Measurements from ENCODE around the gene IAH1. TPM values are rescaled to one million over a fixed set of nuclear protein-coding genes. Genes with fewer than 3 reads are reported as not detected.
A peak's percentile ranks its signal among the peaks of the same experiment; 100 is the strongest.

IAH1 gene
- total and polyA plus RNA-seq, 2 experiments from 2014 or later, result 12.7 to 33.7 TPM

- Mint-ChIP-seq H3K4me1 (no peaks in the 10 kb centered on the region), H3K36me3 (ENCODE audit: low read depth) (peaks cover 50% of the 10 kb centered on the region), H3K27me3 (ENCODE audit: insufficient read depth, low read depth, poor library complexity) (no peaks in the 10 kb centered on the region), H3K4me3 (no peak overlapping the region), H3K27ac (no peak overlapping the region), H3K9me3 (no peaks in the 10 kb centered on the region)
- H3K4me3 ChIP-seq, result no peak overlapping the region
- no peaks in the 10 kb centered on the region for H3K27me3 ChIP-seq (ENCODE audit: insufficient read depth)
- no peaks in the 10 kb centered on the region for H3K4me1 ChIP-seq (ENCODE audit: insufficient read depth)
- peaks cover 5% of the 10 kb centered on the region; the same call in 1 of the 2 replicates for H4K20me1 ChIP-seq (replicated peaks; ENCODE audit: insufficient read depth)
- no peaks in the 10 kb centered on the region for H3K9me2 ChIP-seq (ENCODE audit: insufficient read depth)
- TF ChIP-seq EZH2phosphoT487 (IDR thresholded peaks at IDR 0.05; ENCODE audit: unreplicated experiment), result no peak
- TF ChIP-seq ZNF331 (CRISPR knock-in tag; IDR thresholded peaks at IDR 0.05; ENCODE audit: low read depth), result no peak
- no peak for TF ChIP-seq STAT1 (IDR thresholded peaks at IDR 0.05; ENCODE audit: unreplicated experiment)
- TF ChIP-seq ETS1 (IDR thresholded peaks at IDR 0.05), result no peak
- TF ChIP-seq ZNF114 (CRISPR knock-in tag; IDR thresholded peaks at IDR 0.05), result no peak
- no peak for TF ChIP-seq CTCF (conservative IDR thresholded peaks at IDR 0.05; ENCODE audit: low read depth in 2 of 2)
- no peak for TF ChIP-seq ZNF462 (CRISPR knock-in tag; IDR thresholded peaks at IDR 0.05)
- TF ChIP-seq JUNB (IDR thresholded peaks at IDR 0.05; ENCODE audit: unreplicated experiment), result no peak
- no peak for TF ChIP-seq EZH2 (IDR thresholded peaks at IDR 0.05; ENCODE audit: low read depth, unreplicated experiment)
- TF ChIP-seq POLR2AphosphoS5 (IDR thresholded peaks at IDR 0.05; ENCODE audit: low read depth), result no peak
- TF ChIP-seq NANOG (IDR thresholded peaks at IDR 0.05; ENCODE audit: borderline replicate concordance), result no peak
- TF ChIP-seq REST (IDR thresholded peaks at IDR 0.05; ENCODE audit: unreplicated experiment), result no peak
- no peak for TF ChIP-seq CREB1 (CRISPR knock-in tag; IDR thresholded peaks at IDR 0.05; ENCODE audit: low read depth)
- H3K36me3 ChIP-seq (ENCODE audit: insufficient read depth), result peaks cover 7% of the 10 kb centered on the region
- H3F3A ChIP-seq (replicated peaks; ENCODE audit: low read depth), result no peaks in the 10 kb centered on the region
- no peak overlapping the region for H2AFZ ChIP-seq
- H3K4me2 ChIP-seq, result no peak overlapping the region
- peak overlapping the region; percentile 59; the same call in 1 of the 2 replicates for H3K27ac ChIP-seq (ENCODE audit: low read depth)
- H3K79me2 ChIP-seq (replicated peaks; ENCODE audit: insufficient read depth), result no peaks in the 10 kb centered on the region
- DNase-seq (ENCODE audit: low spot score), result no peak
- ATAC-seq, result no peak
Observed at GRCh38 chr2:9462313-9462712, 12.0 kb upstream of the IAH1 start.
